Progenitor cell of endocrine pancreas (in vitro differentiated cells): ENCODE measurements around the gene STK32B. TPM values are rescaled to one million over a fixed set of nuclear protein-coding genes. Genes with fewer than 3 reads are reported as not detected.

Experiments used
- DNase-seq: peaks from one replicate; pipeline ENCODE4 v3.0.0; 2021; ENCODE audit warnings: low spot score; ENCODE audit not compliant: unreplicated experiment
- H3K27ac Mint-ChIP-seq: 2 replicates; pipeline ENCODE4 v1.8.0; 2021; ENCODE audit warnings: mild to moderate bottlenecking, moderate library complexity, mixed read lengths
- H3K27me3 Mint-ChIP-seq: 2 replicates; pipeline ENCODE4 v1.8.0; 2021; ENCODE audit warnings: mixed read lengths
- H3K36me3 Mint-ChIP-seq: 2 replicates; pipeline ENCODE4 v1.8.0; 2022; ENCODE audit warnings: mixed read lengths; ENCODE audit not compliant: insufficient read depth
- H3K4me1 Mint-ChIP-seq: 2 replicates; pipeline ENCODE4 v1.8.0; 2021; ENCODE audit warnings: low read depth, mixed read lengths
- H3K4me3 Mint-ChIP-seq: 2 replicates; pipeline ENCODE4 v1.8.0; 2021; ENCODE audit warnings: low read depth, mild to moderate bottlenecking, moderate library complexity, mixed read lengths
- H3K9me3 Mint-ChIP-seq: 2 replicates; pipeline ENCODE4 v1.8.0; 2021; ENCODE audit warnings: low read depth, mixed read lengths
- CTCF ChIP-seq: fragments of 200-600 bp; sonication (generic); IDR thresholded peaks from one replicate; pipeline ENCODE4 v1.5.0; 2021; ENCODE audit warnings: antibody characterized with exemption, mild to moderate bottlenecking; ENCODE audit not compliant: unreplicated experiment
- total RNA-seq: library from RNA; stranded (reverse); gene quantifications from 2 replicates; pipeline ENCODE4 v1.2.1, GENCODE V29; 2021

STK32B gene
- total RNA-seq, 1 donor from 2014 or later: 0.36 TPM

DNA sequence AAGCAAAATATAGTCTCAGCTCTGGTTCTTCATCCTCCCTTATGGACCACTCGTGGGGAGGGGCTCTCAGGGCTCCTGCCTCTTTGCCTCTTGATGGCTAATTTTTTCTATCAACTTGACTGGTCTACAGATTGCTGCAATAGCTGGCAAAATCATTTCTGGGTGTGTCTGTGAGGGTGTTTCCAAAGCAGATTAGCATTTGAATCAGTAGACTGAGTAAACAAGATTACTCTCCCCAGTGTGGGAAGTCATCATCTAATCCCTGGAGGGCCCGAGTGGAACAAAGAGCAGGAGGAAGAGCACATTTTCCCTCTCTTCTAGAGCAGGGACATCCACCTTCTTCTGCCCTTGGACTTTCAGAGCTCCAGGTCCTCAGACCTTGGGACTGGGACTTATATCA lies 153.5 kb downstream of the STK32B start:
- peaks cover 2% of the 10 kb centered on the region for H3K27me3 Mint-ChIP-seq
- no peaks in the 10 kb centered on the region for H3K4me1 Mint-ChIP-seq
- no peak overlapping the region for H3K27ac Mint-ChIP-seq
- TF ChIP-seq CTCF: no peak
- no peak overlapping the region for H3K4me3 Mint-ChIP-seq
- DNase-seq: no peak
- H3K36me3 Mint-ChIP-seq: no peaks in the 10 kb centered on the region
- peaks cover 3% of the 10 kb centered on the region for H3K9me3 Mint-ChIP-seq

DNA sequence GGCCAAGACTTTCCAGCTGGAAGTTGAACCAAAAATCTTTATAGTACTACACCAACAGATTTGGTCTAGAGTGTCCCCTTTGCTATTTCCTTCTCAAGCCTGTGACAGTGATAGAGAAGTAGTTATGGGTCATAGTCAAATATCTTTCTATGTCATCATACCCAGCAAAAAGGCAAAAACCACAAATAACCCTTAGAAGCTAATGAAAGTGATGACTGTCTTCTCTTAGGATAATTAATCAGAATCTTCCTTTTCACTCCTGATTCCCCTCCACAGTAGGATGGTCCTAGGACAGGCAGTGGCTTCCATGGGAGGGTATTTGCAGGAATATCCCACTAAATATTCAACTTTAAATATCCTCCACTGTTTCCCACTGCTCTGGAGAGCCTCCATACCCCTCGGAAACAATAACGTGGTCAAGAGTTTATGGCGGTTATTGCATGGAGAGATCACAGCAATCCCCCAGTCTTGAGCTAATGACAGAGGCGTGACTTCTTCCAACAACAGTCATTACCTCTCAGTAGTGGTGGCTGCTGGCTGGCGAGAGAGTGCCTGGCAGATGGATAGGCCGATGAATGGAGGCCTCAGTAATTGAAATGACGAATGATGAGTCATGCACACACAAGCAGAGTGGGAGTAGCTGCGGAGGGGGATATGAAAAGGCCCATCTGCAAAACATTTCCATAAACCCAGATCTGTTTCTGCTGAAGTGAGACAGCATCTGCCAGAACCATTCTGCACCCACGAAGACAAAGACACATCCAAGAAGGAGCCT lies 154.9 kb downstream of the STK32B start:
- peaks cover 3% of the 10 kb centered on the region for H3K9me3 Mint-ChIP-seq
- TF ChIP-seq CTCF: no peak
- no peaks in the 10 kb centered on the region for H3K36me3 Mint-ChIP-seq
- no peak overlapping the region for H3K27ac Mint-ChIP-seq
- H3K4me3 Mint-ChIP-seq: no peak overlapping the region
- peaks cover 2% of the 10 kb centered on the region for H3K27me3 Mint-ChIP-seq
- no peaks in the 10 kb centered on the region for H3K4me1 Mint-ChIP-seq
- no peak for DNase-seq

DNA sequence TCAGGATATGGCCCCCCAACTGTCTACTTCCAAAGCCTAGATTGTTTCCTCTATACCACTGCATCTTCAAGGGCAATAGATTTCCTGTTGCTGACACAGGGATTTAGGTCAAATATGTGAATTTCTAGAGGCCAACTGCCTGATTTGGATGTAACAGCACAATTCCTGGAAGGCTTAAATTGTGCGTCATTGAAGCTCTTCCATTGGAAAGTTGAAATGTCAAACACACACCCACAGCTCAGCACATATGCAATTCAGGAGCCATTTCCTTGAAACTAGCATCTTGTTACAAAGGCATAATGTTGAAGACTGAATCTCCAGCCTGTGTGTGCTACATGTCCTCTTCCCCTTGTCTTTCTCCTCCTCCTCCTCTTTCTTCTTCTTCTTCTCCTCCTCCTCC lies 158.6 kb downstream of the STK32B start:
- Mint-ChIP-seq H3K4me1 (no peaks in the 10 kb centered on the region), H3K36me3 (no peaks in the 10 kb centered on the region), H3K9me3 (no peaks in the 10 kb centered on the region), H3K27ac (no peak overlapping the region), H3K4me3 (no peak overlapping the region), H3K27me3 (peaks cover 5% of the 10 kb centered on the region)
- TF ChIP-seq CTCF: no peak
- DNase-seq: no peak

DNA sequence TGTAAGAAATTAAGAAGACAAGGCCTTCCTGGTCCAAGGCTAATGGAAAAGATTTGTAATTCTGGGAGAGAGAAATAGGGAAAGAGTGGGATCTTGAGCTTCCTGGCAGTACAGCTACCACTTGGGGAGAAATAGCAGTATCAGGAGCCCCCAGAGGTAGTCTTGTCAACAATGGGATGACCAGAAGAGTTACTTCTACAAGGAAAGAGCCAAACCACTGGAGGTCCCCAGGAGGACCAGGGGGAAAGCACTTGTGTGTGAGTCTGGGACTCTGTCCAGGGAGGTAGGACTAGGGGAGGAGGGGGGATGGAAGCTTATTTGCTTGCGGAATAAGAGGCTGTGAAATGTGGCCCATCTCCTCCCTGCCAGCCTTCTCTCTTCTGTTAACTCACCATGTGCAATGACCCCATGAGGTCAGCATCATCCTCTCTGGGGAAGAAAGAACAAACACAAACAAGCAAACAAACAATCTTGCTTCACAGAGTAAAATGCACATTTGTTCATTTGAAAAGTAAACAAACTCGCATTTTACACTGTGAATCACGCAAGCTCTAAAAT lies 160.1 kb downstream of the STK32B start:
- Mint-ChIP-seq H3K4me3 (no peak overlapping the region), H3K9me3 (no peaks in the 10 kb centered on the region), H3K36me3 (no peaks in the 10 kb centered on the region), H3K27ac (no peak overlapping the region), H3K27me3 (peaks cover 5% of the 10 kb centered on the region), H3K4me1 (peaks cover 6% of the 10 kb centered on the region)
- no peak for TF ChIP-seq CTCF
- DNase-seq: no peak

- H3K9me3 Mint-ChIP-seq: no peaks in the 10 kb centered on the region
- peaks cover 5% of the 10 kb centered on the region for H3K27me3 Mint-ChIP-seq
- H3K36me3 Mint-ChIP-seq: no peaks in the 10 kb centered on the region
- DNase-seq: no peak
- no peak overlapping the region for H3K27ac Mint-ChIP-seq
- peaks cover 6% of the 10 kb centered on the region for H3K4me1 Mint-ChIP-seq
- no peak for TF ChIP-seq CTCF
- H3K4me3 Mint-ChIP-seq: no peak overlapping the region
Measured at GRCh38 chr4:5212255-5213013, 161.2 kb downstream of the STK32B start.
